Sigmoid colon (tissue), 7 donors: Measurements from ENCODE around the gene GPR148. TPM values are rescaled to one million over a fixed set of nuclear protein-coding genes. Genes with fewer than 3 reads are reported as not detected.

ENCODE experiments used
- DNase-seq: peaks from one replicate; pipeline ENCODE4 v3.0.0-alpha.2; 2019
- H3K27ac ChIP-seq, 4 donors: fragments of 200-600 bp; sonication (generic); one replicate each; pipeline ENCODE4 v1.5.1; 2016 to 2019; ENCODE audit warnings: mild to moderate bottlenecking in 1 of 4
- H3K27me3 ChIP-seq, 3 donors: fragments of 200-600 bp; sonication (generic); one replicate each; pipeline ENCODE4 v1.5.1; 2019; ENCODE audit warnings: mild to moderate bottlenecking in 1 of 3
- H3K36me3 ChIP-seq, 4 donors: fragments of 200-600 bp; sonication (generic); one replicate each; pipeline ENCODE4 v1.5.1; 2016 to 2019
- H3K4me1 ChIP-seq, 4 donors: fragments of 200-600 bp; sonication (generic); one replicate each; pipeline ENCODE4 v1.5.1; 2017 to 2019
- H3K4me3 ChIP-seq, 4 donors: fragments of 200-600 bp; sonication (generic); one replicate each; pipeline ENCODE4 v1.5.1; 2017 to 2019; ENCODE audit warnings: mild to moderate bottlenecking in 2 of 4, moderate library complexity in 1 of 4
- H3K9me3 ChIP-seq, 4 donors: fragments of 200-600 bp in 3 of 4; sonication (generic) in 3 of 4; one replicate each; pipeline versions ENCODE4 v1.5.1 to v1.6.1; 2013 to 2019
- EP300 ChIP-seq, 4 donors: sonication (generic); formaldehyde crosslinking; IDR thresholded peaks; one replicate each; pipeline ENCODE4 v1.6.1; 2017; ENCODE audit warnings: antibody characterized with exemption in 4 of 4
- POLR2A ChIP-seq, 2 donors: fragments of 450-650 bp; IDR thresholded peaks; one replicate each; pipeline ENCODE4 v1.6.1; 2016; ENCODE audit warnings: antibody characterized with exemption in 2 of 2, mild to moderate bottlenecking in 2 of 2, moderate library complexity in 2 of 2
- POLR2AphosphoS5 ChIP-seq, 4 donors: sonication (generic); formaldehyde crosslinking; IDR thresholded peaks; one replicate each; pipeline ENCODE4 v1.6.1; 2017; ENCODE audit warnings: antibody characterized with exemption in 4 of 4
- WGBS, 2 donors: extraction: QIAGEN DNeasy Blood & Tissue Kit; methylation state at CpG; one replicate each; pipeline ENCODE4 v1.1.7; 2013; 5-methylcytosine and 5-hydroxymethylcytosine counted together
- intact Hi-C: fragments of 100-400 bp; cut with DNase I; formaldehyde crosslinking; loops from one replicate; pipeline ENCODE4 v1.15.1; 2023
- polyA plus RNA-seq, 3 donors: library from polyadenylated mRNA; stranded (reverse); fragments of 200-250 nt; gene quantifications; one replicate each; pipeline ENCODE4 v1.2.3, GENCODE V29; 2013
- total RNA-seq, 4 donors: library from RNA; depleted of rRNA; stranded (reverse); fragments of >200 nt; gene quantifications; one replicate each; pipeline ENCODE4 v1.1.0, GENCODE V29; 2016
- TF ChIP-seq, protein P1 (sequence below), 4 experiments: fragments of 450-650 bp in 3 of 4; fragments of 200-600 bp in 1 of 4; IDR thresholded peaks; one replicate each; pipeline ENCODE4 v1.5.1; 2016 to 2019; ENCODE audit warnings: antibody characterized with exemption in 4 of 4, mild to moderate bottlenecking in 3 of 4, moderate library complexity in 2 of 4
- donor health status: healthy with polysubstance abuse.
- donor health status: Bipolar disorder and iron deficiency.
- donor health status: healthy.

GPR148 gene
- total and polyA plus RNA-seq, 7 donors: 0.04 TPM; not detected in 6

DNA sequence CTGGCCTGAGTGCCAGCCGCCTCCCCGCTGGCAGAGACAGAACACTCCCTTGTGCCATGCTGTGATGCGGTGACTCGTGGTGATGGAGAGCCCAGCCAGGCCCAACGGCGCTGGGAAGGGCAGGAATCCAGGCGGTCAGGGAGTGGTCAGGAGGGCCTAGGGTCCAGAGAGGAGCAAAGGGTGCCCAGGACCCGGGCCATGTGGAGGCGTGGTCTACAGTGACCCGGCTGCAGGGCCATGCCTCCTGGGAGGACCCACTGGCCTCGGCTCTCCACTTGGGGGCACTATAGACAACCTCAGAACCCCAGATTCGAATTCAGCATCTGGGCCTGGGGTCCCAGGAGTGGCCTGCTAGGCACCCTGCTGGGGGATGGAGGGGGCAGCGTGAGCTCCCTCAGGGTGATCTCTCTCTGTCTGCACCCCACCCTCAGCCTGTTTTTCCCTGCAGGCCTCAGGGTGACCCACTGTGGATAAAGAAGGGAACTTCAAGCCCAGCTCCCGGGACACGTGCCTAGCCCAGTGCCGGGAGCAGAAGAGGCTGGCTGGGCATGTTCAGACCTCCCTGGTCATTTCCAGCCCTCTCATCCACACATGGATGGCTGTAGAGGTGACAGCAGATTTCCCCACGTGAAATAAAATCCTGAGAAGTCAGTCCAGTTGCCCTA lies 39.5 kb downstream of the GPR148 start:
- Histone ChIP-seq H3K4me1 (no peaks in the 10 kb centered on the region), H3K27ac (no peak overlapping the region), H3K9me3 (no peaks in the 10 kb centered on the region), H3K36me3 (no peaks in the 10 kb centered on the region), H3K4me3 (no peak overlapping the region), H3K27me3 (peaks cover 0 to 13% (median 0%) of the 10 kb centered on the region in 3 donors)
- intact Hi-C loops: no loop called here
- TF ChIP-seq, protein P1, sequence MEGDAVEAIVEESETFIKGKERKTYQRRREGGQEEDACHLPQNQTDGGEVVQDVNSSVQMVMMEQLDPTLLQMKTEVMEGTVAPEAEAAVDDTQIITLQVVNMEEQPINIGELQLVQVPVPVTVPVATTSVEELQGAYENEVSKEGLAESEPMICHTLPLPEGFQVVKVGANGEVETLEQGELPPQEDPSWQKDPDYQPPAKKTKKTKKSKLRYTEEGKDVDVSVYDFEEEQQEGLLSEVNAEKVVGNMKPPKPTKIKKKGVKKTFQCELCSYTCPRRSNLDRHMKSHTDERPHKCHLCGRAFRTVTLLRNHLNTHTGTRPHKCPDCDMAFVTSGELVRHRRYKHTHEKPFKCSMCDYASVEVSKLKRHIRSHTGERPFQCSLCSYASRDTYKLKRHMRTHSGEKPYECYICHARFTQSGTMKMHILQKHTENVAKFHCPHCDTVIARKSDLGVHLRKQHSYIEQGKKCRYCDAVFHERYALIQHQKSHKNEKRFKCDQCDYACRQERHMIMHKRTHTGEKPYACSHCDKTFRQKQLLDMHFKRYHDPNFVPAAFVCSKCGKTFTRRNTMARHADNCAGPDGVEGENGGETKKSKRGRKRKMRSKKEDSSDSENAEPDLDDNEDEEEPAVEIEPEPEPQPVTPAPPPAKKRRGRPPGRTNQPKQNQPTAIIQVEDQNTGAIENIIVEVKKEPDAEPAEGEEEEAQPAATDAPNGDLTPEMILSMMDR (IDR thresholded peaks at IDR 0.05): no peak
- no peak for TF ChIP-seq EP300 (IDR thresholded peaks at IDR 0.05)
- TF ChIP-seq POLR2AphosphoS5 (IDR thresholded peaks at IDR 0.05): no peak
- no peak for TF ChIP-seq POLR2A (IDR thresholded peaks at IDR 0.05)
- WGBS, 2 donors: 77 to 83% methylated on average over 17 of the region's 17 CpGs
- DNase-seq: no peak

DNA sequence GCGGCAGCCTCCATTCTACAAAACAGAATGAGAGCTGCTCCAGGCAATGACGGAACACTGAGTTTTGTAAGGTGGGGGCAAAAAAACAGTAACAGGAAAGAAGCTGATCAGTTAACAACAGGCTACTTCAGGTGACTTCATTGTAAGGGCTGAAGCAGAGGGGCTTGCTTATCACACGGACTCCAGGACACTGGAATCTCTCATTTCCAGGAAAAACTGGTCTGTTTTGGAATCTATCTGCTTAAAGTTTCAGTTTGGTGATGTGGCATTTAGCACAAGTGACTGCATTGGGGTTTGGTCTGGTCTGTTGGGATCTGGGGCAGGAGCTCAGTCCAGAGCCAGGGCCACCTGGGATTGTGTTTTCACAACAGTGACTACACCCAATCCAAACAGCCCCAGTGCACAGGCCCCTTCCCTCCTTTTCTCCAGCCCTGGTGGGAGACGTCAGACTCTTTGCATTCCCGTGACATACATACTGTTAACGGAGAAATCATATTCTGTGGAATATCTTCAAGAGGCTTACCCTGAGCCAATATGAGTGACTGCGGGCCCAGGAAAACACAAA lies 40.6 kb downstream of the GPR148 start:
- no peaks in the 10 kb centered on the region for H3K9me3 ChIP-seq
- DNase-seq: no peak

DNA sequence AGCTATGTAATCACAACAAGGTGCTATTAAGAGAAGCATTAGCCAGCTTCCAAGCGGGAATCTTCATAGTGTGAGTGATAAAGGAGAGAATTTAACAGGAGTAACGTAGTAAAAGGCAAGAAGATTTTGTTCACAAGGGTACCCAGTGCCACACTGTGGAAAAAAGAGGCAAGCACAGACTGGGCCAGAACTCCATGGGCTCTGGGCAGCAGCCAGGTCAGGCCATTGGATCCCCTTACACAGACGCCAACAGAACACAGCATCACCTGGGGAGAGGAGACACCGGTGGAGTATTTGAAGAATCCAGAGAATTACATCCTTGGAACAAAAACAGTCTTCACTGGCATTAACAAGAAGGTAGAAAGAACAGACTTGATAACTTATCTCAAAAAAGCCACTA lies 47.7 kb downstream of the GPR148 start:
- intact Hi-C loops: no loop called here
- H3K9me3 ChIP-seq: no peaks in the 10 kb centered on the region
- H3K4me1 ChIP-seq: no peaks in the 10 kb centered on the region
- no peak for TF ChIP-seq POLR2AphosphoS5 (IDR thresholded peaks at IDR 0.05)
- TF ChIP-seq, protein P1 (IDR thresholded peaks at IDR 0.05): no peak
- no peak for TF ChIP-seq EP300 (IDR thresholded peaks at IDR 0.05)
- TF ChIP-seq POLR2A (IDR thresholded peaks at IDR 0.05): no peak
- no peaks in the 10 kb centered on the region for H3K27me3 ChIP-seq
- H3K27ac ChIP-seq: no peak overlapping the region
- no peak for DNase-seq
- 46 to 55% methylated on average over 4 of the region's 4 CpGs for WGBS, 2 donors
- no peaks in the 10 kb centered on the region for H3K36me3 ChIP-seq
- no peak overlapping the region for H3K4me3 ChIP-seq

More for the DNA sequence above, 40.6 kb downstream of the GPR148 start:
- H3K27me3 ChIP-seq: peaks cover 0 to 13% (median 0%) of the 10 kb centered on the region in 3 donors
- H3K4me3 ChIP-seq: no peak overlapping the region
- no peak overlapping the region for H3K27ac ChIP-seq
- TF ChIP-seq EP300 (IDR thresholded peaks at IDR 0.05) (no peak), POLR2A (IDR thresholded peaks at IDR 0.05) (no peak), POLR2AphosphoS5 (IDR thresholded peaks at IDR 0.05) (no peak)
- TF ChIP-seq, protein P1 (IDR thresholded peaks at IDR 0.05): no peak
- no peaks in the 10 kb centered on the region for H3K4me1 ChIP-seq
- WGBS, 2 donors: 75 to 83% methylated on average over 7 of the region's 7 CpGs
- intact Hi-C loops: no loop called here
- no peaks in the 10 kb centered on the region for H3K36me3 ChIP-seq

DNA sequence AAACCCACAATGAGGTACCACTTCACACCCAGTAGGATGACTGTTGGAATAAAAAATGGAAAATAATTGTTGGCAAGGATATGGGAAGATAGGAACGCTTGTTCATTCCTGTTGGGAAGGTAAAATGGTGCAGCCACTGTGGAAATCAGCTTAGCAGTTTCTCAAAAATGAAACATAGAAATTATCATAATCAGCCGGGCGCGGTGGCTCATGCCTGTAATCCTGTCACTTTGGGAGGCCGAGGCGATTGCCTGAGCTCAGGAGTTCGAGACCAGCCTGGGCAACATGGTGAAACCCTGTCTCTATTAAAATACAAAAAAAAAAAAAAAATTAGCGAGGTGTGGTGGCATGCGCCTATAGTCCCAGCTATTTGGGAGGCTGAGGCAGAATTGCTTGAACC lies 49.9 kb downstream of the GPR148 start:
- Histone ChIP-seq H3K4me1 (no peaks in the 10 kb centered on the region), H3K36me3 (no peaks in the 10 kb centered on the region), H3K9me3 (no peaks in the 10 kb centered on the region), H3K27ac (no peak overlapping the region), H3K27me3 (no peaks in the 10 kb centered on the region), H3K4me3 (no peak overlapping the region)
- TF ChIP-seq POLR2A (IDR thresholded peaks at IDR 0.05) (no peak), POLR2AphosphoS5 (IDR thresholded peaks at IDR 0.05) (no peak), EP300 (IDR thresholded peaks at IDR 0.05) (no peak)
- TF ChIP-seq, protein P1 (IDR thresholded peaks at IDR 0.05): no peak
- 91 to 94% methylated on average over 9 of the region's 9 CpGs for WGBS, 2 donors
- no peak for DNase-seq
- intact Hi-C loops: no loop called here

Other genes with a start within 250 kb of the GPR148 start
- not detected for gene POTEI, start 219.7 kb upstream of the GPR148 start, total RNA-seq
- gene POTEI, start 219.7 kb upstream of the GPR148 start, polyA plus RNA-seq: under 1 TPM in 1 of 3 donors, not detected in 2; 0.03 TPM
- not detected for gene CFC1B, start 207.8 kb upstream of the GPR148 start, total RNA-seq
- gene CFC1B, start 207.8 kb upstream of the GPR148 start, polyA plus RNA-seq: not detected
- not detected for gene CFC1, start 129.5 kb upstream of the GPR148 start, total RNA-seq
- gene CFC1, start 129.5 kb upstream of the GPR148 start, polyA plus RNA-seq: under 1 TPM in 2 of 3 donors, not detected in 1; 0.29 to 0.69 TPM
- gene POTEJ, start 117.6 kb upstream of the GPR148 start, total RNA-seq: not detected
- under 1 TPM in 1 of 3 donors, not detected in 2; 0.01 TPM for gene POTEJ, start 117.6 kb upstream of the GPR148 start, polyA plus RNA-seq
- 1 to 10 TPM in 1 of 4 donors, under 1 TPM in 1, not detected in 2; 0.33 to 1.4 TPM for gene AMER3, start 26.5 kb downstream of the GPR148 start, total RNA-seq
- under 1 TPM; under 0.01 to 0.28 (median 0.23) TPM for gene AMER3, start 26.5 kb downstream of the GPR148 start, polyA plus RNA-seq
- 10 to 100 TPM; 15.8 to 32.4 (median 20.6) TPM for gene ARHGEF4, start 107.8 kb downstream of the GPR148 start, total RNA-seq
- 1 to 10 TPM in 2 of 3 donors, not detected in 1; 1.7 to 3.0 TPM for gene ARHGEF4, start 107.8 kb downstream of the GPR148 start, polyA plus RNA-seq